GM23338 (cell line): ENCODE results near the gene TGFBI. TPM values are rescaled to one million over a fixed set of nuclear protein-coding genes. Genes with fewer than 3 reads are reported as not detected.

ENCODE experiments used
- ATAC-seq: fragments of 200-7000 bp; cut with Tn5 transposase; 3 replicates; pipeline ENCODE4 v1.9.1; 2020
- DNase-seq: peaks from one replicate; pipeline ENCODE4 v3.0.0-alpha.2; 2015; ENCODE audit warnings: low spot score
- H2AFZ ChIP-seq: fragments of 200-600 bp; sonication (generic); 2 replicates; pipeline ENCODE4 v1.8.0; 2016; ENCODE audit warnings: antibody characterized with exemption, mild to moderate bottlenecking, moderate library complexity
- H3F3A ChIP-seq: fragments of 200-600 bp; sonication (generic); replicated peaks from 2 replicates; pipeline ENCODE4 v1.8.0; 2017; ENCODE audit warnings: antibody characterized with exemption, mixed run types, low read depth
- H3K27ac ChIP-seq: fragments of 200-600 bp; sonication (generic); 2 replicates; pipeline ENCODE4 v1.6.1; 2016; ENCODE audit warnings: low read depth
- H3K27me3 ChIP-seq: fragments of 200-600 bp; sonication (generic); 2 replicates; pipeline ENCODE4 v1.8.0; 2016; ENCODE audit warnings: mild to moderate bottlenecking, mixed run types, moderate library complexity; ENCODE audit not compliant: insufficient read depth
- H3K36me3 ChIP-seq: fragments of 200-600 bp; sonication (generic); 2 replicates; pipeline ENCODE4 v1.8.0; 2016; ENCODE audit warnings: mild to moderate bottlenecking; ENCODE audit not compliant: insufficient read depth
- H3K4me1 ChIP-seq: fragments of 200-600 bp; sonication (generic); 2 replicates; pipeline ENCODE4 v1.8.0; 2016; ENCODE audit warnings: mild to moderate bottlenecking, moderate library complexity; ENCODE audit not compliant: insufficient read depth
- H3K4me2 ChIP-seq: fragments of 200-600 bp; sonication (generic); 2 replicates; pipeline ENCODE4 v1.7.1; 2017; ENCODE audit warnings: mixed run types
- H3K4me3 ChIP-seq: fragments of 200-600 bp; sonication (generic); 2 replicates; pipeline ENCODE4 v1.6.1; 2016; ENCODE audit warnings: mixed run types
- H3K79me2 ChIP-seq: fragments of 200-600 bp; sonication (generic); replicated peaks from 2 replicates; pipeline ENCODE4 v1.8.0; 2017; ENCODE audit warnings: mild to moderate bottlenecking; ENCODE audit not compliant: insufficient read depth
- H3K9me2 ChIP-seq: fragments of 200-600 bp; sonication (generic); 2 replicates; pipeline ENCODE4 v1.8.0; 2017; ENCODE audit not compliant: insufficient read depth
- H4K20me1 ChIP-seq: fragments of 200-600 bp; sonication (generic); replicated peaks from 2 replicates; pipeline ENCODE4 v1.8.0; 2017; ENCODE audit warnings: mild to moderate bottlenecking; ENCODE audit not compliant: insufficient read depth
- H3K27ac Mint-ChIP-seq: 2 replicates; pipeline ENCODE4 v1.8.0; 2020; ENCODE audit warnings: inconsistent platforms, mild to moderate bottlenecking, moderate library complexity, mixed read lengths
- H3K27me3 Mint-ChIP-seq: 3 replicates; pipeline ENCODE4 v1.8.0; 2022; ENCODE audit warnings: low read depth, mild to moderate bottlenecking, moderate library complexity, mixed read lengths, inconsistent platforms; ENCODE audit not compliant: insufficient read depth, poor library complexity
- H3K36me3 Mint-ChIP-seq: 3 replicates; pipeline ENCODE4 v1.8.0; 2021; ENCODE audit warnings: low read depth, mild to moderate bottlenecking, inconsistent platforms, moderate library complexity, mixed read lengths
- H3K4me1 Mint-ChIP-seq: 3 replicates; pipeline ENCODE4 v1.8.0; 2020; ENCODE audit warnings: mild to moderate bottlenecking, inconsistent platforms, mixed read lengths
- H3K4me3 Mint-ChIP-seq: 3 replicates; pipeline ENCODE4 v1.8.0; 2021; ENCODE audit warnings: moderate library complexity, mild to moderate bottlenecking, inconsistent platforms, mixed read lengths
- H3K9me3 Mint-ChIP-seq: 3 replicates; pipeline ENCODE4 v1.8.0; 2020; ENCODE audit warnings: moderate library complexity, mild to moderate bottlenecking, inconsistent platforms, mixed read lengths
- CREB1 ChIP-seq: fragments of 250-450 bp; sonication (Bioruptor Pico); IDR thresholded peaks from 2 replicates; pipeline ENCODE4 v1.5.0; 2020; ENCODE audit warnings: low read depth, mild to moderate bottlenecking, moderate library complexity
- EZH2 ChIP-seq: fragments of 200-600 bp; sonication (generic); IDR thresholded peaks from one replicate; pipeline ENCODE4 v1.8.0; 2017; ENCODE audit warnings: antibody characterized with exemption, mild to moderate bottlenecking, low read depth; ENCODE audit not compliant: unreplicated experiment
- EZH2phosphoT487 ChIP-seq: fragments of 200-600 bp; sonication (generic); IDR thresholded peaks from one replicate; pipeline ENCODE4 v1.8.1; 2018; ENCODE audit warnings: antibody characterized with exemption; ENCODE audit not compliant: unreplicated experiment
- JUNB ChIP-seq: IDR thresholded peaks from one replicate; pipeline ENCODE4 v1.6.1; 2016; ENCODE audit warnings: antibody characterized with exemption; ENCODE audit not compliant: unreplicated experiment
- NANOG ChIP-seq: IDR thresholded peaks from 2 replicates; pipeline ENCODE4 v1.6.1; 2016; ENCODE audit warnings: antibody characterized with exemption, borderline replicate concordance
- POLR2AphosphoS5 ChIP-seq: IDR thresholded peaks from 2 replicates; pipeline ENCODE4 v1.6.1; 2016; ENCODE audit warnings: antibody characterized with exemption, low read depth
- STAT1 ChIP-seq: IDR thresholded peaks from one replicate; pipeline ENCODE4 v1.6.1; 2016; ENCODE audit warnings: antibody characterized with exemption; ENCODE audit not compliant: unreplicated experiment
- ZNF114 ChIP-seq: fragments of 250-450 bp; sonication (Bioruptor Pico); IDR thresholded peaks from 2 replicates; pipeline ENCODE4 v1.5.0; 2020; ENCODE audit warnings: mild to moderate bottlenecking, moderate library complexity
- ZNF331 ChIP-seq: fragments of 250-450 bp; sonication (Bioruptor Pico); IDR thresholded peaks from 2 replicates; pipeline ENCODE4 v1.5.0; 2020; ENCODE audit warnings: low read depth, mild to moderate bottlenecking, moderate library complexity
- polyA plus RNA-seq: library from polyadenylated mRNA; unstranded; fragments of >200 nt; fragmentation: Nextera tagmentation; extraction: Ambion mirVana; gene quantifications from 2 replicates; pipeline ENCODE4 v1.2.1, GENCODE V29; 2016
- total RNA-seq: library from RNA; depleted of rRNA; stranded (reverse); fragments of >200 nt; shearing (Covaris generic); gene quantifications from 2 replicates; pipeline ENCODE4 v1.2.3, GENCODE V29; 2014
- TF ChIP-seq, protein P1 (sequence below), 2 experiments: fragments of 200-600 bp in 1 of 2; sonication (generic) in 1 of 2; conservative IDR thresholded peaks; 2 replicates each; pipeline versions ENCODE4 v1.5.1 to v1.6.1; 2016 to 2017; ENCODE audit warnings: antibody characterized with exemption in 2 of 2, low read depth in 2 of 2, mild to moderate bottlenecking in 2 of 2, moderate library complexity in 1 of 2
- TF ChIP-seq, protein P2 (sequence below): fragments of 250-450 bp; sonication (Bioruptor Pico); IDR thresholded peaks from 2 replicates; pipeline ENCODE4 v1.5.0; 2020; ENCODE audit warnings: mild to moderate bottlenecking, moderate library complexity
- TF ChIP-seq, protein P3 (sequence below): IDR thresholded peaks from one replicate; pipeline ENCODE4 v1.6.1; 2018; ENCODE audit warnings: antibody characterized with exemption; ENCODE audit not compliant: unreplicated experiment
- TF ChIP-seq, protein P4 (sequence below): IDR thresholded peaks from 2 replicates; pipeline ENCODE4 v1.6.1; 2016; ENCODE audit warnings: antibody characterized with exemption

TGFBI gene
- total and polyA plus RNA-seq, 2 experiments from 2014 or later: 8.9 to 9.4 TPM

DNA sequence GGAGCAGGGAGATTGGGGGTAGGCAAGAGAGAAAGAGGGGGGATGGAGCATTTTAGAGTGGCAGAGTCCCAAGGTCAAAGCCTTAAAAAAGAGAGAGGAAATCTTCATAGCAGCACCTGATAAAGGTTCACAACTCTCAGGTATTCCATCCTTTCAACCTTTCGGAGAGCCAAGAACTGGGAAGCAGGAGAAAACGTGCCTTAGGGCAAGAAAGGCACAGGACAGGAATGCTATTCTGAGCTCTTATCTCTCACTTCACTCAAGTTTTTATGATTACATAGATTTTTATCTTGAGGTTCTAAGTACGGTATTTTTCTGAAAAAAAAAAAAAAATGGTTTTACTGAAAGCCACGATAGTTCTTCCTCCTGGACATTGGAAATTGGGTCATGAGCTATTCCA is 69.4 kb downstream of the TGFBI start:
- H3K36me3 ChIP-seq: no peaks in the 10 kb centered on the region
- no peak overlapping the region for H3K27ac ChIP-seq
- no peaks in the 10 kb centered on the region for H4K20me1 ChIP-seq
- H3K9me3 Mint-ChIP-seq: no peaks in the 10 kb centered on the region
- peak; percentile 30; the same call in 2 of the 3 replicates for ATAC-seq
- no peaks in the 10 kb centered on the region for H3K36me3 Mint-ChIP-seq
- H3K27ac Mint-ChIP-seq: no peak overlapping the region
- TF ChIP-seq EZH2phosphoT487: no peak
- no peak for TF ChIP-seq POLR2AphosphoS5
- no peak for TF ChIP-seq ZNF114 (CRISPR knock-in tag)
- TF ChIP-seq, protein P1, sequence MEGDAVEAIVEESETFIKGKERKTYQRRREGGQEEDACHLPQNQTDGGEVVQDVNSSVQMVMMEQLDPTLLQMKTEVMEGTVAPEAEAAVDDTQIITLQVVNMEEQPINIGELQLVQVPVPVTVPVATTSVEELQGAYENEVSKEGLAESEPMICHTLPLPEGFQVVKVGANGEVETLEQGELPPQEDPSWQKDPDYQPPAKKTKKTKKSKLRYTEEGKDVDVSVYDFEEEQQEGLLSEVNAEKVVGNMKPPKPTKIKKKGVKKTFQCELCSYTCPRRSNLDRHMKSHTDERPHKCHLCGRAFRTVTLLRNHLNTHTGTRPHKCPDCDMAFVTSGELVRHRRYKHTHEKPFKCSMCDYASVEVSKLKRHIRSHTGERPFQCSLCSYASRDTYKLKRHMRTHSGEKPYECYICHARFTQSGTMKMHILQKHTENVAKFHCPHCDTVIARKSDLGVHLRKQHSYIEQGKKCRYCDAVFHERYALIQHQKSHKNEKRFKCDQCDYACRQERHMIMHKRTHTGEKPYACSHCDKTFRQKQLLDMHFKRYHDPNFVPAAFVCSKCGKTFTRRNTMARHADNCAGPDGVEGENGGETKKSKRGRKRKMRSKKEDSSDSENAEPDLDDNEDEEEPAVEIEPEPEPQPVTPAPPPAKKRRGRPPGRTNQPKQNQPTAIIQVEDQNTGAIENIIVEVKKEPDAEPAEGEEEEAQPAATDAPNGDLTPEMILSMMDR (conservative IDR thresholded peaks at IDR 0.05; ENCODE audit: low read depth in 2 of 2): no peak
- TF ChIP-seq, protein P2, sequence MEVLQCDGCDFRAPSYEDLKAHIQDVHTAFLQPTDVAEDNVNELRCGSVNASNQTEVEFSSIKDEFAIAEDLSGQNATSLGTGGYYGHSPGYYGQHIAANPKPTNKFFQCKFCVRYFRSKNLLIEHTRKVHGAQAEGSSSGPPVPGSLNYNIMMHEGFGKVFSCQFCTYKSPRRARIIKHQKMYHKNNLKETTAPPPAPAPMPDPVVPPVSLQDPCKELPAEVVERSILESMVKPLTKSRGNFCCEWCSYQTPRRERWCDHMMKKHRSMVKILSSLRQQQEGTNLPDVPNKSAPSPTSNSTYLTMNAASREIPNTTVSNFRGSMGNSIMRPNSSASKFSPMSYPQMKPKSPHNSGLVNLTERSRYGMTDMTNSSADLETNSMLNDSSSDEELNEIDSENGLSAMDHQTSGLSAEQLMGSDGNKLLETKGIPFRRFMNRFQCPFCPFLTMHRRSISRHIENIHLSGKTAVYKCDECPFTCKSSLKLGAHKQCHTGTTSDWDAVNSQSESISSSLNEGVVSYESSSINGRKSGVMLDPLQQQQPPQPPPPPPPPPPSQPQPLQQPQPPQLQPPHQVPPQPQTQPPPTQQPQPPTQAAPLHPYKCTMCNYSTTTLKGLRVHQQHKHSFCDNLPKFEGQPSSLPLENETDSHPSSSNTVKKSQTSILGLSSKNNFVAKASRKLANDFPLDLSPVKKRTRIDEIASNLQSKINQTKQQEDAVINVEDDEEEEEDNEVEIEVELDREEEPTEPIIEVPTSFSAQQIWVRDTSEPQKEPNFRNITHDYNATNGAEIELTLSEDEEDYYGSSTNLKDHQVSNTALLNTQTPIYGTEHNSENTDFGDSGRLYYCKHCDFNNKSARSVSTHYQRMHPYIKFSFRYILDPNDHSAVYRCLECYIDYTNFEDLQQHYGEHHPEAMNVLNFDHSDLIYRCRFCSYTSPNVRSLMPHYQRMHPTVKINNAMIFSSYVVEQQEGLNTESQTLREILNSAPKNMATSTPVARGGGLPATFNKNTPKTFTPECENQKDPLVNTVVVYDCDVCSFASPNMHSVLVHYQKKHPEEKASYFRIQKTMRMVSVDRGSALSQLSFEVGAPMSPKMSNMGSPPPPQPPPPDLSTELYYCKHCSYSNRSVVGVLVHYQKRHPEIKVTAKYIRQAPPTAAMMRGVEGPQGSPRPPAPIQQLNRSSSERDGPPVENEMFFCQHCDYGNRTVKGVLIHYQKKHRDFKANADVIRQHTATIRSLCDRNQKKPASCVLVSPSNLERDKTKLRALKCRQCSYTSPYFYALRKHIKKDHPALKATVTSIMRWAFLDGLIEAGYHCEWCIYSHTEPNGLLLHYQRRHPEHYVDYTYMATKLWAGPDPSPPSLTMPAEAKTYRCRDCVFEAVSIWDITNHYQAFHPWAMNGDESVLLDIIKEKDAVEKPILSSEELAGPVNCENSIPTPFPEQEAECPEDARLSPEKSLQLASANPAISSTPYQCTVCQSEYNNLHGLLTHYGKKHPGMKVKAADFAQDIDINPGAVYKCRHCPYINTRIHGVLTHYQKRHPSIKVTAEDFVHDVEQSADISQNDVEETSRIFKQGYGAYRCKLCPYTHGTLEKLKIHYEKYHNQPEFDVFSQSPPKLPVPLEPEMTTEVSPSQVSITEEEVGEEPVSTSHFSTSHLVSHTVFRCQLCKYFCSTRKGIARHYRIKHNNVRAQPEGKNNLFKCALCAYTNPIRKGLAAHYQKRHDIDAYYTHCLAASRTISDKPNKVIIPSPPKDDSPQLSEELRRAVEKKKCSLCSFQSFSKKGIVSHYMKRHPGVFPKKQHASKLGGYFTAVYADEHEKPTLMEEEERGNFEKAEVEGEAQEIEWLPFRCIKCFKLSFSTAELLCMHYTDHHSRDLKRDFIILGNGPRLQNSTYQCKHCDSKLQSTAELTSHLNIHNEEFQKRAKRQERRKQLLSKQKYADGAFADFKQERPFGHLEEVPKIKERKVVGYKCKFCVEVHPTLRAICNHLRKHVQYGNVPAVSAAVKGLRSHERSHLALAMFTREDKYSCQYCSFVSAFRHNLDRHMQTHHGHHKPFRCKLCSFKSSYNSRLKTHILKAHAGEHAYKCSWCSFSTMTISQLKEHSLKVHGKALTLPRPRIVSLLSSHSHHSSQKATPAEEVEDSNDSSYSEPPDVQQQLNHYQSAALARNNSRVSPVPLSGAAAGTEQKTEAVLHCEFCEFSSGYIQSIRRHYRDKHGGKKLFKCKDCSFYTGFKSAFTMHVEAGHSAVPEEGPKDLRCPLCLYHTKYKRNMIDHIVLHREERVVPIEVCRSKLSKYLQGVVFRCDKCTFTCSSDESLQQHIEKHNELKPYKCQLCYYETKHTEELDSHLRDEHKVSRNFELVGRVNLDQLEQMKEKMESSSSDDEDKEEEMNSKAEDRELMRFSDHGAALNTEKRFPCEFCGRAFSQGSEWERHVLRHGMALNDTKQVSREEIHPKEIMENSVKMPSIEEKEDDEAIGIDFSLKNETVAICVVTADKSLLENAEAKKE: no peak
- no peak for TF ChIP-seq EZH2
- TF ChIP-seq, protein P3, sequence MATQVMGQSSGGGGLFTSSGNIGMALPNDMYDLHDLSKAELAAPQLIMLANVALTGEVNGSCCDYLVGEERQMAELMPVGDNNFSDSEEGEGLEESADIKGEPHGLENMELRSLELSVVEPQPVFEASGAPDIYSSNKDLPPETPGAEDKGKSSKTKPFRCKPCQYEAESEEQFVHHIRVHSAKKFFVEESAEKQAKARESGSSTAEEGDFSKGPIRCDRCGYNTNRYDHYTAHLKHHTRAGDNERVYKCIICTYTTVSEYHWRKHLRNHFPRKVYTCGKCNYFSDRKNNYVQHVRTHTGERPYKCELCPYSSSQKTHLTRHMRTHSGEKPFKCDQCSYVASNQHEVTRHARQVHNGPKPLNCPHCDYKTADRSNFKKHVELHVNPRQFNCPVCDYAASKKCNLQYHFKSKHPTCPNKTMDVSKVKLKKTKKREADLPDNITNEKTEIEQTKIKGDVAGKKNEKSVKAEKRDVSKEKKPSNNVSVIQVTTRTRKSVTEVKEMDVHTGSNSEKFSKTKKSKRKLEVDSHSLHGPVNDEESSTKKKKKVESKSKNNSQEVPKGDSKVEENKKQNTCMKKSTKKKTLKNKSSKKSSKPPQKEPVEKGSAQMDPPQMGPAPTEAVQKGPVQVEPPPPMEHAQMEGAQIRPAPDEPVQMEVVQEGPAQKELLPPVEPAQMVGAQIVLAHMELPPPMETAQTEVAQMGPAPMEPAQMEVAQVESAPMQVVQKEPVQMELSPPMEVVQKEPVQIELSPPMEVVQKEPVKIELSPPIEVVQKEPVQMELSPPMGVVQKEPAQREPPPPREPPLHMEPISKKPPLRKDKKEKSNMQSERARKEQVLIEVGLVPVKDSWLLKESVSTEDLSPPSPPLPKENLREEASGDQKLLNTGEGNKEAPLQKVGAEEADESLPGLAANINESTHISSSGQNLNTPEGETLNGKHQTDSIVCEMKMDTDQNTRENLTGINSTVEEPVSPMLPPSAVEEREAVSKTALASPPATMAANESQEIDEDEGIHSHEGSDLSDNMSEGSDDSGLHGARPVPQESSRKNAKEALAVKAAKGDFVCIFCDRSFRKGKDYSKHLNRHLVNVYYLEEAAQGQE: no peak
- TF ChIP-seq ZNF331 (CRISPR knock-in tag): no peak
- no peak for TF ChIP-seq CREB1
- no peak for TF ChIP-seq STAT1
- no peak for TF ChIP-seq NANOG
- TF ChIP-seq JUNB: no peak
- TF ChIP-seq, protein P4, sequence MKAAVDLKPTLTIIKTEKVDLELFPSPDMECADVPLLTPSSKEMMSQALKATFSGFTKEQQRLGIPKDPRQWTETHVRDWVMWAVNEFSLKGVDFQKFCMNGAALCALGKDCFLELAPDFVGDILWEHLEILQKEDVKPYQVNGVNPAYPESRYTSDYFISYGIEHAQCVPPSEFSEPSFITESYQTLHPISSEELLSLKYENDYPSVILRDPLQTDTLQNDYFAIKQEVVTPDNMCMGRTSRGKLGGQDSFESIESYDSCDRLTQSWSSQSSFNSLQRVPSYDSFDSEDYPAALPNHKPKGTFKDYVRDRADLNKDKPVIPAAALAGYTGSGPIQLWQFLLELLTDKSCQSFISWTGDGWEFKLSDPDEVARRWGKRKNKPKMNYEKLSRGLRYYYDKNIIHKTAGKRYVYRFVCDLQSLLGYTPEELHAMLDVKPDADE: no peak
- H3K9me2 ChIP-seq: 0 out of 2 replicates have a peak, but pooled peaks cover 4% of the 10 kb centered on the region
- peak overlapping the region; percentile 44; the same call in 1 of the 2 replicates for H2AFZ ChIP-seq
- H3K4me1 ChIP-seq: peaks cover 17% of the 10 kb centered on the region
- no peaks in the 10 kb centered on the region for H3F3A ChIP-seq
- peak overlapping the region; percentile 37; the same call in 1 of the 2 replicates for H3K4me2 ChIP-seq
- H3K4me3 Mint-ChIP-seq: no peak overlapping the region
- H3K4me3 ChIP-seq: no peak overlapping the region
- no peaks in the 10 kb centered on the region for H3K79me2 ChIP-seq
- no peak for DNase-seq
- H3K27me3 ChIP-seq: no peaks in the 10 kb centered on the region
- peaks cover 14% of the 10 kb centered on the region for H3K4me1 Mint-ChIP-seq
- H3K27me3 Mint-ChIP-seq: peaks cover 2% of the 10 kb centered on the region
